ENCODE data around the gene FUT9.

- TF ChIP-seq CTCF (IDR thresholded peaks at IDR 0.05 in 4 of 5, conservative IDR thresholded peaks at IDR 0.05 in 1 of 5), result no peak
- no peak for TF ChIP-seq POLR2A (IDR thresholded peaks at IDR 0.05)
These were observed 1.2 kb downstream of the FUT9 start for GRCh38 chr6:96017070-96017359.

All from gastrocnemius medialis (tissue), 4 donors.